GM23338 (cell line): Measurements from ENCODE around the gene ADAMTSL4. TPM values are rescaled to one million over a fixed set of nuclear protein-coding genes. Genes with fewer than 3 reads are reported as not detected.

Experiments used
- ATAC-seq: fragments of 200-7000 bp; cut with Tn5 transposase; 3 replicates; pipeline ENCODE4 v1.9.1; 2020
- DNase-seq: peaks from one replicate; pipeline ENCODE4 v3.0.0-alpha.2; 2015; ENCODE audit warnings: low spot score
- H2AFZ ChIP-seq: fragments of 200-600 bp; sonication (generic); 2 replicates; pipeline ENCODE4 v1.8.0; 2016; ENCODE audit warnings: antibody characterized with exemption, mild to moderate bottlenecking, moderate library complexity
- H3F3A ChIP-seq: fragments of 200-600 bp; sonication (generic); replicated peaks from 2 replicates; pipeline ENCODE4 v1.8.0; 2017; ENCODE audit warnings: antibody characterized with exemption, mixed run types, low read depth
- H3K27ac ChIP-seq: fragments of 200-600 bp; sonication (generic); 2 replicates; pipeline ENCODE4 v1.6.1; 2016; ENCODE audit warnings: low read depth
- H3K27me3 ChIP-seq: fragments of 200-600 bp; sonication (generic); 2 replicates; pipeline ENCODE4 v1.8.0; 2016; ENCODE audit warnings: mild to moderate bottlenecking, mixed run types, moderate library complexity; ENCODE audit not compliant: insufficient read depth
- H3K36me3 ChIP-seq: fragments of 200-600 bp; sonication (generic); 2 replicates; pipeline ENCODE4 v1.8.0; 2016; ENCODE audit warnings: mild to moderate bottlenecking; ENCODE audit not compliant: insufficient read depth
- H3K4me1 ChIP-seq: fragments of 200-600 bp; sonication (generic); 2 replicates; pipeline ENCODE4 v1.8.0; 2016; ENCODE audit warnings: mild to moderate bottlenecking, moderate library complexity; ENCODE audit not compliant: insufficient read depth
- H3K4me2 ChIP-seq: fragments of 200-600 bp; sonication (generic); 2 replicates; pipeline ENCODE4 v1.7.1; 2017; ENCODE audit warnings: mixed run types
- H3K4me3 ChIP-seq: fragments of 200-600 bp; sonication (generic); 2 replicates; pipeline ENCODE4 v1.6.1; 2016; ENCODE audit warnings: mixed run types
- H3K79me2 ChIP-seq: fragments of 200-600 bp; sonication (generic); replicated peaks from 2 replicates; pipeline ENCODE4 v1.8.0; 2017; ENCODE audit warnings: mild to moderate bottlenecking; ENCODE audit not compliant: insufficient read depth
- H3K9me2 ChIP-seq: fragments of 200-600 bp; sonication (generic); 2 replicates; pipeline ENCODE4 v1.8.0; 2017; ENCODE audit not compliant: insufficient read depth
- H4K20me1 ChIP-seq: fragments of 200-600 bp; sonication (generic); replicated peaks from 2 replicates; pipeline ENCODE4 v1.8.0; 2017; ENCODE audit warnings: mild to moderate bottlenecking; ENCODE audit not compliant: insufficient read depth
- H3K27ac Mint-ChIP-seq: 2 replicates; pipeline ENCODE4 v1.8.0; 2020; ENCODE audit warnings: inconsistent platforms, mild to moderate bottlenecking, moderate library complexity, mixed read lengths
- H3K27me3 Mint-ChIP-seq: 3 replicates; pipeline ENCODE4 v1.8.0; 2022; ENCODE audit warnings: low read depth, mild to moderate bottlenecking, moderate library complexity, mixed read lengths, inconsistent platforms; ENCODE audit not compliant: insufficient read depth, poor library complexity
- H3K36me3 Mint-ChIP-seq: 3 replicates; pipeline ENCODE4 v1.8.0; 2021; ENCODE audit warnings: low read depth, mild to moderate bottlenecking, inconsistent platforms, moderate library complexity, mixed read lengths
- H3K4me1 Mint-ChIP-seq: 3 replicates; pipeline ENCODE4 v1.8.0; 2020; ENCODE audit warnings: mild to moderate bottlenecking, inconsistent platforms, mixed read lengths
- H3K4me3 Mint-ChIP-seq: 3 replicates; pipeline ENCODE4 v1.8.0; 2021; ENCODE audit warnings: moderate library complexity, mild to moderate bottlenecking, inconsistent platforms, mixed read lengths
- H3K9me3 Mint-ChIP-seq: 3 replicates; pipeline ENCODE4 v1.8.0; 2020; ENCODE audit warnings: moderate library complexity, mild to moderate bottlenecking, inconsistent platforms, mixed read lengths
- CREB1 ChIP-seq: fragments of 250-450 bp; sonication (Bioruptor Pico); IDR thresholded peaks from 2 replicates; pipeline ENCODE4 v1.5.0; 2020; ENCODE audit warnings: low read depth, mild to moderate bottlenecking, moderate library complexity
- ETS1 ChIP-seq: IDR thresholded peaks from 2 replicates; pipeline ENCODE4 v1.6.1; 2016; ENCODE audit warnings: antibody characterized with exemption
- EZH2 ChIP-seq: fragments of 200-600 bp; sonication (generic); IDR thresholded peaks from one replicate; pipeline ENCODE4 v1.8.0; 2017; ENCODE audit warnings: antibody characterized with exemption, mild to moderate bottlenecking, low read depth; ENCODE audit not compliant: unreplicated experiment
- EZH2phosphoT487 ChIP-seq: fragments of 200-600 bp; sonication (generic); IDR thresholded peaks from one replicate; pipeline ENCODE4 v1.8.1; 2018; ENCODE audit warnings: antibody characterized with exemption; ENCODE audit not compliant: unreplicated experiment
- JUNB ChIP-seq: IDR thresholded peaks from one replicate; pipeline ENCODE4 v1.6.1; 2016; ENCODE audit warnings: antibody characterized with exemption; ENCODE audit not compliant: unreplicated experiment
- NANOG ChIP-seq: IDR thresholded peaks from 2 replicates; pipeline ENCODE4 v1.6.1; 2016; ENCODE audit warnings: antibody characterized with exemption, borderline replicate concordance
- POLR2AphosphoS5 ChIP-seq: IDR thresholded peaks from 2 replicates; pipeline ENCODE4 v1.6.1; 2016; ENCODE audit warnings: antibody characterized with exemption, low read depth
- STAT1 ChIP-seq: IDR thresholded peaks from one replicate; pipeline ENCODE4 v1.6.1; 2016; ENCODE audit warnings: antibody characterized with exemption; ENCODE audit not compliant: unreplicated experiment
- polyA plus RNA-seq: library from polyadenylated mRNA; unstranded; fragments of >200 nt; fragmentation: Nextera tagmentation; extraction: Ambion mirVana; gene quantifications from 2 replicates; pipeline ENCODE4 v1.2.1, GENCODE V29; 2016
- total RNA-seq: library from RNA; depleted of rRNA; stranded (reverse); fragments of >200 nt; shearing (Covaris generic); gene quantifications from 2 replicates; pipeline ENCODE4 v1.2.3, GENCODE V29; 2014

Gene ADAMTSL4
- total and polyA plus RNA-seq, 2 experiments from 2014 or later: 5.3 to 5.8 TPM

GRCh38 chr1:150507912-150508864 is 41.0 kb upstream of the ADAMTSL4 start, which contains the start of gene ECM1:
ECM1 (plus strand) TSS chr1:150508109; CDS start chr1:150508210, 101 bp downstream.
- H3K4me1 ChIP-seq: no peaks in the 10 kb centered on the region
- no peak within 1 kb of the TSS for H3K4me2 ChIP-seq
- no peak within 1 kb of the TSS for H2AFZ ChIP-seq
- H3K4me1 Mint-ChIP-seq: peaks cover 4% of the 10 kb centered on the region
- H3K9me3 Mint-ChIP-seq: no peaks in the 10 kb centered on the region; the same call in 2 of the 3 replicates
- H3K79me2 ChIP-seq: no peaks in the 10 kb centered on the region
- no peaks in the 10 kb centered on the region for H3K27me3 ChIP-seq
- ATAC-seq (no peak), DNase-seq (no peak)
- H3K36me3 ChIP-seq: 0 out of 2 replicates have a peak, but pooled peaks cover 13% of the 10 kb centered on the region
- H3K27ac ChIP-seq: no peak within 1 kb of the TSS
- peaks cover 30% of the 10 kb centered on the region for H3K27me3 Mint-ChIP-seq
- H3F3A ChIP-seq: no peaks in the 10 kb centered on the region; the same call in 1 of the 2 replicates
- no peaks in the 10 kb centered on the region for H3K9me2 ChIP-seq
- no peak within 1 kb of the TSS for H3K4me3 Mint-ChIP-seq
- H4K20me1 ChIP-seq: no peaks in the 10 kb centered on the region
- no peak within 1 kb of the TSS for H3K4me3 ChIP-seq
- no peak for TF ChIP-seq NANOG
- no peak for TF ChIP-seq CREB1 (CRISPR knock-in tag)
- H3K27ac Mint-ChIP-seq: no peak within 1 kb of the TSS
- H3K36me3 Mint-ChIP-seq: peaks cover 41% of the 10 kb centered on the region

GRCh38 chr1:150508982-150509381 is 40.2 kb upstream of the ADAMTSL4 start:
- Histone ChIP-seq H3K4me1 (no peaks in the 10 kb centered on the region), H4K20me1 (no peaks in the 10 kb centered on the region), H3K27me3 (no peaks in the 10 kb centered on the region), H3K36me3 (0 out of 2 replicates have a peak, but pooled peaks cover 13% of the 10 kb centered on the region), H3K9me2 (no peaks in the 10 kb centered on the region), H3K27ac (no peak overlapping the region), H3K4me3 (no peak overlapping the region), H2AFZ (no peak overlapping the region), H3K79me2 (no peaks in the 10 kb centered on the region), H3F3A (no peaks in the 10 kb centered on the region; the same call in 1 of the 2 replicates), H3K4me2 (no peak overlapping the region)
- ATAC-seq: no peak
- Mint-ChIP-seq H3K4me3 (no peak overlapping the region), H3K27me3 (peaks cover 28% of the 10 kb centered on the region), H3K27ac (no peak overlapping the region), H3K9me3 (no peaks in the 10 kb centered on the region; the same call in 2 of the 3 replicates), H3K36me3 (peaks cover 37% of the 10 kb centered on the region), H3K4me1 (peaks cover 4% of the 10 kb centered on the region)
- DNase-seq: no peak
- TF ChIP-seq STAT1 (no peak), ETS1 (no peak), JUNB (no peak), POLR2AphosphoS5 (no peak)

GRCh38 chr1:150511551-150511950 is 37.7 kb upstream of the ADAMTSL4 start:
- no peak for TF ChIP-seq EZH2phosphoT487
- no peak for TF ChIP-seq EZH2
- TF ChIP-seq NANOG: no peak
- H3K27me3 Mint-ChIP-seq: peaks cover 29% of the 10 kb centered on the region
- H3K27ac ChIP-seq: no peak overlapping the region
- H3K4me2 ChIP-seq: no peak overlapping the region
- H3F3A ChIP-seq: 0 out of 2 replicates have a peak, but pooled peaks cover 9% of the 10 kb centered on the region
- no peaks in the 10 kb centered on the region; the same call in 2 of the 3 replicates for H3K9me3 Mint-ChIP-seq
- H3K27me3 ChIP-seq: no peaks in the 10 kb centered on the region
- no peaks in the 10 kb centered on the region for H4K20me1 ChIP-seq
- no peak overlapping the region for H3K27ac Mint-ChIP-seq
- no peak overlapping the region for H2AFZ ChIP-seq
- H3K4me1 ChIP-seq: peaks cover 3% of the 10 kb centered on the region; the same call in 1 of the 2 replicates
- H3K79me2 ChIP-seq: no peaks in the 10 kb centered on the region
- H3K36me3 ChIP-seq: 0 out of 2 replicates have a peak, but pooled peaks cover 5% of the 10 kb centered on the region
- ATAC-seq (no peak), DNase-seq (no peak)
- H3K36me3 Mint-ChIP-seq: peaks cover 17% of the 10 kb centered on the region
- no peak overlapping the region for H3K4me3 ChIP-seq
- no peaks in the 10 kb centered on the region for H3K9me2 ChIP-seq
- H3K4me1 Mint-ChIP-seq: peaks cover 10% of the 10 kb centered on the region
- H3K4me3 Mint-ChIP-seq: no peak overlapping the region; the same call in 2 of the 3 replicates
